Adrenal gland (tissue), 5 donors: ENCODE results near the gene ZNF581.

Source experiments
- CTCF ChIP-seq, 6 experiments: fragments of 450-650 bp in 4 of 6; fragments of 200-600 bp in 2 of 6; sonication (generic) in 1 of 6; IDR thresholded peaks; 1 replicate in 5 of 6; 2 replicates in 1 of 6; pipeline versions ENCODE4 v1.5.1 to v1.8.0; 2016 to 2021; ENCODE audit warnings: antibody characterized with exemption in 6 of 6, mild to moderate bottlenecking in 2 of 6, moderate library complexity in 1 of 6
- POLR2A ChIP-seq, 2 donors: fragments of 450-650 bp; IDR thresholded peaks; one replicate each; pipeline ENCODE4 v1.6.1; 2017; ENCODE audit warnings: antibody characterized with exemption in 2 of 2, mild to moderate bottlenecking in 2 of 2, moderate library complexity in 1 of 2
- donor health status: DM: no; HTN: no; CAD: no.

GRCh38 chr19:55618426-55618825, 25.0 kb upstream of the ZNF581 start:
- no peak for TF ChIP-seq POLR2A (IDR thresholded peaks at IDR 0.05)
- no peak for TF ChIP-seq CTCF (IDR thresholded peaks at IDR 0.05)
